Spleen (tissue), 7 donors: ENCODE data around the gene ADGRL3.

Experiments
- CTCF ChIP-seq, 11 experiments: fragments of 200-600 bp in 7 of 11; fragments of 450-650 bp in 4 of 11; sonication (generic) in 4 of 11; IDR thresholded peaks in 8 of 11; conservative IDR thresholded peaks in 3 of 11; 1 replicate in 7 of 11; 2 replicates in 4 of 11; pipeline versions ENCODE4 v1.4.0 to v1.8.0; 2016 to 2021; ENCODE audit warnings: antibody characterized with exemption in 11 of 11, inconsistent platforms in 4 of 11, mild to moderate bottlenecking in 1 of 11
- POLR2A ChIP-seq, 3 donors: fragments of 450-650 bp; IDR thresholded peaks; one replicate each; pipeline ENCODE4 v1.5.1; 2017; ENCODE audit warnings: antibody characterized with exemption in 3 of 3, mild to moderate bottlenecking in 1 of 3
- POLR2AphosphoS5 ChIP-seq, 3 donors: sonication (generic); formaldehyde crosslinking; IDR thresholded peaks; one replicate each; pipeline ENCODE4 v1.5.1; 2017; ENCODE audit warnings: antibody characterized with exemption in 3 of 3
- donor health status: DM: no; HTN: no; CAD: no; lungs with moderate emphysema.
- donor health status: DM: no; HTN: no; CAD: no.
- donor health status: DM: no; HTN: no; CAD: no.

DNA sequence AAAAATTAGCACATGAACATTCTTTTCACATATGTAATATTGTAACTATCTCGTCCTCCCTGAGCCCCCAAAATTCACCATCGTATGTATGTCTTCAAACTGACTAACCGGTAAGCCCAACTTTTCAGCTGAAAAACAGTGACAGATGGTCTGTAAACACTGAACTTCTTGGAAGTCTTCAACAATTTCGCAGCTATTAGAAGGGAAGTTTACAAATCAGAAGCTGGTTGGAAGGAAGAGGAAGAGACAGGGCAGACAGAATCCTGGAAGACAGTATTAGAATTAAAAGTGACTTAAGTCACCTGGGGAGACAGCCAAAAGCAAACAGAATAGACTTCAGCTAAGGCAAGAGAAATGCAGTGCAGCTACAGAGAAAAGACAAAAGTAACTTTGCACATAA, 858.4 kb downstream of the ADGRL3 start:
- TF ChIP-seq CTCF (IDR thresholded peaks at IDR 0.05 in 8 of 11, conservative IDR thresholded peaks at IDR 0.05 in 3 of 11) (no peak), POLR2AphosphoS5 (IDR thresholded peaks at IDR 0.05) (no peak), POLR2A (IDR thresholded peaks at IDR 0.05) (no peak)
